GM21367 (cell line): ENCODE measurements around the gene DIP2C.
"Not testable (repeated sequence)": the region's sequence is repeated elsewhere in the genome, so short reads cannot be mapped to it uniquely, and the experiment has no call there.

Source experiments
- ATAC-seq: cut with Tn5 transposase; IDR thresholded peaks from one replicate; pipeline ENCODE4 v1.9.1; 2021; ENCODE audit not compliant: unreplicated experiment

The DIP2C gene

GRCh38 chr10:697097-697875 lies 7.8 kb upstream of the DIP2C start:
- ATAC-seq: no peak

GRCh38 chr10:695396-695795 lies 5.9 kb upstream of the DIP2C start:
- ATAC-seq: no peak

DNA sequence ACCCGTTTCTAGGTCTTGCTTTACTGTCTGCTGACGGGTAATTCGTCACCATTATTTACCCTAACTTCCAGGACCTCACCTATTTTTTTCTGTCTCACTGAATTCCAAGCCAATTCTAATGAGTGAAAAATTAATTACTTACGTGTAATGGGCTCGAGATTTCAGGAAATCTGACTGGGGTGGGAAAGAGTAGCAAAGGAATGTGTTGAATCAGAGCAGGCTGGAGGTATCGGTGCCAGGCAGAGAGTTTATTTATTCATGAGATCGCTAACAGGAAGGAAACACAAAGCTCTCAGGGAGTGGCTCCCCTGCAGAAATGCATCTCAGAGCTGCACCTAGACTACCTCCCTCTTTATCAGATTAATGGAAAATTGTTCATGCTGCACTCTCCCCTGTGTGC lies 4.0 kb upstream of the DIP2C start:
- ATAC-seq: no peak

DNA sequence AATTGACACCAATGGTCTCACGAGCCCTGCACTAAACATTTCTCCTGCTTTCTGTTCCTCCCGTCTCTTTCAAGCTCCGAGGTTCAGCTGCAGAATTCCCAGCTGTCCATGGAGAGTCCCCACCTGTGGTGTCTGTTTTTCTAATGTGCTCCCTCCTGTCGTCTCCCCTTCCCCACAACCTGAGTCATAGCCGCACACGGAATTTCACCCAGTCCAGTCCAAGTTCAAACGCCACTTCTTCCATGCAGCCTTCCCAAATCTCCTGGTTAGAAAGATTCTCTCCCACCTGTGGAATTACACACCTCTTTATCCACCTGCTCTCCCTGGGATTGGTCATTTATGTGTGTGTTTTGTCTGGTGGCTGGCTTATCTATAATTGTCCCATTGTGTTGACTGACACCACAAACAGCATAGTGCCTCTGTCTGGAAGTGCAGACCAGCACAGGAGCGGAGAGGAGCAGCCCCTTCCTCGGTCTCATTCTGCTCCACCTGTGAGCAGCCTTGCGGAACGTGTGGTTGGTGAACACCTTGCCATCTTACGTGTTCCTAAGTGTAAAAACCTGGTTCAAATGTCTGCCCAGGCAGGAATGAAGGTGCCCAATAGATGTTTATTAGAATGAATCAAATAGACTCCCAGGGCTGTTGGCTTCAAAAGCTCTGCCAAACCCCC lies 3.3 kb upstream of the DIP2C start:
- ATAC-seq: no peak

DNA sequence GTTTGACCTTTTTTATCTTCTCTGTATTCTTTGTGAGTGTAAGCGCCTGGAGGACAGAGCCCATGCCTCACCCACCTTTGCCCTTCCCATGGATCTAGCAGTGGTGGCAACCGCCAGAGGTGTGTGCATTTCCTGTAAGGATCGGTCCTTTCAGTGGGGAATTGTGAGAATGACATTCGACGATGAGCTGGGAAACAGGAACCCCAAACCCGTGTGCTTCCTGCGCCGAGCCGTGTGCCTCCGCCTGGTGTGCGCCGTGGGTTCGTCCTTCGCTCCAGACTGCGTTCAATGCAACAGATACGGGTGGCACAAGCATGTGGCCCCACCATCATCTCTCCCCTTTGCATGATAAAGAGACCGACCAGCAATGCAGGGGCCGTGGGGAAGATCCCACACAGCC lies 1.7 kb upstream of the DIP2C start:
- no peak for ATAC-seq

DNA sequence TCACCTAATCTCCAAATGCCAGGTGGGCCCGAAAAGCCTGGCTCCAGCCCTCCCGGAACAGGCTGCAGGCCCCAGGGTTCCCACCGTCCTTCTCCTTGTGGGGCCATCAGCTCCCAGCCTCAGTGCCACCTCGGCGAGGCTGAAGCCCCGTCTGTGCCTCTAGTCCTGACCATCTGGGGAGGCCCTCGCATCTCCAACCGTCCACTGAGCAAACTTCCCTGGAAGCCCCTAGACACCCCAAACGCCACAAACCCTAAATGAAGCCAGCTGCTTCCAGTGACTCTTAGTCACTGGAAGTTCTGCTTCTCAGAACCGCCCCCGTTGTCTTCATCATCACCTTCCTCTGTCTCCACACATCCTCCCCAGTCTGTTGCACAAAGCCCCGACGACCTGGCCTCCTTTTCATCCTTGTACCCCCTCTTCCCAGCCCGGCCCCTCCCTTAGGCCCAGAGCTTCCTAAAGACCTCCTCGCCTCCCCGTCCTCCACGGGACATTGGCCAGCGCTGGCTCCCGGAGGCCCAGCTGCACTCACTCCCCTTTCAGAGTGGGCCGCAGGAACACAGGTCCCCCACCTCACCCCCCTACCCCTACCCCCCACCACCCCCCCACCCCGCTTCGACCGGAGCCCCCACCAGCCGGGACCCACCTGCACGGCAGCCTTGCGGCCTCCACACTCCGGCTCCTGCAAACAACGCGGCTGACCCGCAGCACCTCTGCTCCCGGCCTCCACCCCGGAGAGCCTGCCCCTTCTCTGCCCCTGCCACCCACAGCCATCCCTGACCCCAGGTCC lies 1.1 kb upstream of the DIP2C start:
- no peak for ATAC-seq

DNA sequence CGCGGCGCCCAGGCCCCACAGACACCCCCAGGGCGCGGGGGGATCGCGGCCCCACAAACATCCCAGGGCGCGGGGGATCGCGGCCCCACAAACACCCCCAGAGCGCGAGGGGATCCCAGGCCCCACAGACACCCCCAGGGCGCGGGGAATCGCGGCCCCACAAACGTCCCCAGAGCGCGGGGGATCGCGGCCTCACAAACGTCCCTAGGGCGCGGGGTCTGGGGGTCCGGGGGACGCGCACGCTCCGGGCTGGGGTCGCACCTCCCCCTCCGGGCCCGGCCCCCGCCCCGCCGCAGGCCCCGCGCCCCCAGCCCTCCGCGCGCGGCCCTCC lies 382 bp downstream of the DIP2C start:
- no peak for ATAC-seq

DNA sequence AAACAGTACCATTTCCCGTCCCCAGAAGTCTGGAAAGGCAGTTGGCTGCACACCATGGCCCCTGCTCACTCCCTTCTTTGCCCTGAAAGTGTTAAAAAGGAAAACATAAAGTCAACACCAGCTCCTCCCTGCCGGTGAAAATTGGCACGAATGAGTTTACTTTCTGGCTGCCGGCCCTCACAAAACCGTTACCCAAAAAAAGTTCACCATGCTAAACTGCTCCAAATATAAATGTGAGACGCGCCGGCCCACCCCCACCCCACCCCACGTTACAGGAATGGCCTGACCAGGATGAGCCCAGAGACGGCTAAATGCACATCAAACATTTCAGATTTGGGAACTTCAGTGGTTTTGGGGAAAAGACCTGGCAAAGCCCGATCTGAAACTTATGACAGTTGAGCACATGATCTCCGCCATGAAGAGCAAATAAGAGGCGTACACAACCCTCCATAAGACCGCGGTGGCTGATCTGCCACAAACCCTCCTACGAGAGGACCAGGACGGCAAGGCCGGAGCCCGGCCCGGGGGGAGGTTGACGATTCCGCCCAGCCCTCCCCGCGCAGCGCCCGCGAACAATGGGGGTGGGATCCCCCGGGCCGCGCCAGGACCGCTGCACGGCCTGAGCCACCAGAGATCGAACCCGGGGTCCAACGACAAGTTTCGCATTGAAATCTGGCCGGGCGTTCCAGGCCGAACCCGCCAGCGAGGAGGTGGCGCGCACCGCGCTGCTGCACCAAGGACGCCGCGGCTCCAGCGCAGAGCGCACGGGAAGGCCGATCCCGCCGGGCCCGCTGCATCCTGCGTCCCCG lies 952 bp downstream of the DIP2C start:
- no peak for ATAC-seq

GRCh38 chr10:687583-688311 lies 1.7 kb downstream of the DIP2C start:
- ATAC-seq: no peak

DNA sequence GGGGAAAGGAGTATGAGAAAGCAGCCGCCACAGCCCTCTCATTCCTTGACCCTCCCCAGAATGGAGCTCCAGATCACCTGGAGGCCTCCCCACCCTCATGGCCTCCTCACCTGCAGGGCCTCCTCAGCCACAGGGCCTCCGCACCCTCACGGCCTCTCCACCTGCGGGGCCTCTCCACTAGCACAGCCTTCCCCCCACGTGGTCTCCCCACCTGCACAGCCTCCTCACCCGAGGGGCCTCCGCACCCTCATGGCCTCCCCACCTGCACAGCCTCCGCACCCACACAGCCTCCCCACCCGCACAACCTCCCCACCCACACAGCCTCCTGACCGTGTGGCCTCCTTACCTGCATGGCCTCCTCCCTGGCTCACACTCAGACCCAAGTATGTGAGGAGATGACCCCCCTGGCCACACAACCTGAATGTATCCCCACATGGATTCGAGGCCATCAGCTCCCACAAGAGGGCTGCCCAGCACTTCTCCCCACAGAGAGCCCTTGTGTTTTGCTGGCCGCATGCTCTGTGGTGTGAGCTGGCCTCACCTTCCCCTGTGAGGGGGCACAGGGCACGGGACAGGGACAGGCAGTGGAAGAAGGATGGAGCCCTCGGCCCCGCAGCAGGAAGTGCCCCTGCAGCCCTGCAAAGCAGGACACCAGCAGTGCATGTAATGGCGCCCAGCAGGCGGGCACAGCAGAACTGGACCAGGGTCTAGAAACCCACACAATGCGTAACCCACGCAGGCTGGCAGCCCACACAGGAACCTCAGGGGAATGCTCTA lies 3.1 kb downstream of the DIP2C start:
- no peak for ATAC-seq

DNA sequence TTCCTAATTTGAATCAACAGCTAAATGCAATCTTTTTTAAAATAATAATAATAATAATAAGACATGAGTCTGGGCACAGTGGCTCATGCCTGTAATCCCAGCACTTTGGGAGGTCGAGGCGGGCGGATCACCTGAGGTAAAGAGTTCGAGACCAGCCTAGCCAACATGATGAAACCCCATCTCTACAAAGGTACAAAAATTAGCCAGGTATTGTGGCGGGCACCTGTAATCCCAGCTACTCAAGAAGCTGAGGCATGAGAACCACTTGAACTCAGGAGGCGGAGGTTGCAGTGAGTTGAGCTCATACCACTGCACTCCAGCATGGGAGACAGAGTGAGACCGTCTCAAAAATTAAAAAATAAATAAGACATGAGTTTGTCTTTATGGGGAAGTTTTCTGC lies 3.9 kb downstream of the DIP2C start:
- ATAC-seq: no peak

GRCh38 chr10:683448-684071 lies 5.9 kb downstream of the DIP2C start:
- ATAC-seq: no peak

GRCh38 chr10:682931-683447 lies 6.5 kb downstream of the DIP2C start:
- no peak for ATAC-seq

DNA sequence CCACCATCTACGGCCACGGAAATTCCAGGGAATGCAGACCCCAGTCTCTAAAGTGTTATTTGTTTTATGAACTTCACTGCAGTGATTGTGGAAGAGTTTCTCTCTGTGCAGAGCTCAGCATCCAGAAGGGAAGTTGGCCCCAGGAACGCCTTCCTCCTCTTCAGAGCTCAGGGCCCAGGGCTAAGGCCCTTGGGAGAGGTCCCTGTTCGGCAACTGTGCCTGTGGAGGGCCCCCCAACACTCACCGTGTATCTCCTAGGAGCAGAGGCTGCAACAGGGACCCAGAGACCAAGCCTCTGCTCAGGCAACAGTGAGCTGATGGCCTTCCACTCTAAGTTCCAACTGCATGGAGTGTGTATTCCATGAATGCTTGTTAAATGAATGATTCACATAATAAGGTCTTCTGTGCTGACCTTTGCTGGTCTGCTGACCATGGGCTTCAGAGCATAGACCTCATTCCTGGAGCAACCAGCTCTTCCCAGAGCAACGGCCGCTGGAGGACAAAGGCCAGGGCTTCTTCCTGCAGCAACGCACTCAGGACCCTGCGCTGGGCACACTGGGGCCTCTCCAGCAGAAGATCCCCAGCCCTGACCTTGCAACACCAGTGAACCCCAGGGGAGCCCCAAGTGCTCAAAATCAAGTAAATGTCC lies 7.7 kb downstream of the DIP2C start:
- no peak for ATAC-seq

- no peak for ATAC-seq
Observed at GRCh38 chr10:680745-681144, 8.7 kb downstream of the DIP2C start.

GRCh38 chr10:680146-680545 lies 9.3 kb downstream of the DIP2C start:
- ATAC-seq: no peak

DNA sequence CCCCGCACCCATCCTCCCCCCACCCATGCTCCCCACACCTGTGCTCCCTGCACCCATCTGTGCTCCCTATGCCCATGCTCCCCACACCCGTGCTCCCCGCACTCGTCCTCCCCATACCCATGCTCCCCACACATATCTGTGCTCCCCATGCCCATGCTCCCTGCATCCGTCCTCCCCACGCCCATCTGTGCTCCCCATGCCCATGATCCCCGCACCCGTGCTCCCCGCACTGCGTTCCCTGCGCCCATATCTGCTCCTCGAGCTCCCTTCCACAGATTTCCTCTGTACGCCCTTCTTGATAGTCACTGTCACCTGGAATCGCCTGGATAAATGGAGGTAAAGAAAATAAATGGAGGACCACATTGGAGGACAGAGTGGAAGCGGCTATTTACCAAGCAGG lies 9.9 kb downstream of the DIP2C start:
- no peak for ATAC-seq

- not testable (repeated sequence) for ATAC-seq
Observed at GRCh38 chr10:678662-679005, 10.8 kb downstream of the DIP2C start.
